ENCODE data around the gene PLIN1.

DNA sequence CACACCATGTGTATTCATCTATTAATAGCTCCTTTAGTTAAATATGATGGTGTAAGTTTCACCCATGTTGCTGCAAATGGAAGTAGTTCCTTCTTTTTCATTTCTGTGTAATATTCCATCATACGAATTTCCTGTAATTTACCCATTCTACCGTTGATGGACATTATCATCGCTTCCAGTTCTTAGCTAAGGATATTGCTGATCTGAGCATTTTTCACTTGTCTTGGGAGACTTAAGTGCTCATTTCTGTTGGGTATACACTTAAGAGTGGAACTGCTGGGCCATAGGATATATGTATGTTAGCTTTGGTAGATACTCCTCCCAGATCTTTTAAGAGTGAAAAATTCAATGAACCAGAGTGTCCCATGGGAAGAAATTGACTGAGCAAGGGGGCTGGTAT, 11.0 kb downstream of the PLIN1 start:
- TF ChIP-seq, protein P1, sequence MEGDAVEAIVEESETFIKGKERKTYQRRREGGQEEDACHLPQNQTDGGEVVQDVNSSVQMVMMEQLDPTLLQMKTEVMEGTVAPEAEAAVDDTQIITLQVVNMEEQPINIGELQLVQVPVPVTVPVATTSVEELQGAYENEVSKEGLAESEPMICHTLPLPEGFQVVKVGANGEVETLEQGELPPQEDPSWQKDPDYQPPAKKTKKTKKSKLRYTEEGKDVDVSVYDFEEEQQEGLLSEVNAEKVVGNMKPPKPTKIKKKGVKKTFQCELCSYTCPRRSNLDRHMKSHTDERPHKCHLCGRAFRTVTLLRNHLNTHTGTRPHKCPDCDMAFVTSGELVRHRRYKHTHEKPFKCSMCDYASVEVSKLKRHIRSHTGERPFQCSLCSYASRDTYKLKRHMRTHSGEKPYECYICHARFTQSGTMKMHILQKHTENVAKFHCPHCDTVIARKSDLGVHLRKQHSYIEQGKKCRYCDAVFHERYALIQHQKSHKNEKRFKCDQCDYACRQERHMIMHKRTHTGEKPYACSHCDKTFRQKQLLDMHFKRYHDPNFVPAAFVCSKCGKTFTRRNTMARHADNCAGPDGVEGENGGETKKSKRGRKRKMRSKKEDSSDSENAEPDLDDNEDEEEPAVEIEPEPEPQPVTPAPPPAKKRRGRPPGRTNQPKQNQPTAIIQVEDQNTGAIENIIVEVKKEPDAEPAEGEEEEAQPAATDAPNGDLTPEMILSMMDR (IDR thresholded peaks at IDR 0.05), result no peak
- no peak for TF ChIP-seq EZH2phosphoT487 (IDR thresholded peaks at IDR 0.05)

All from neural progenitor cell (in vitro differentiated cells).